HL-60 (cell line): ENCODE data around the gene TIGD4.

Experiments
- POLR2AphosphoS5 ChIP-seq: IDR thresholded peaks from 2 replicates; pipeline ENCODE4 v1.6.1; 2012; ENCODE audit warnings: low read depth
- TF ChIP-seq, protein P1 (sequence below): IDR thresholded peaks from one replicate; pipeline ENCODE4 v1.5.1; 2011; ENCODE audit warnings: low read length, control low read depth, inconsistent platforms; ENCODE audit not compliant: insufficient read depth

DNA sequence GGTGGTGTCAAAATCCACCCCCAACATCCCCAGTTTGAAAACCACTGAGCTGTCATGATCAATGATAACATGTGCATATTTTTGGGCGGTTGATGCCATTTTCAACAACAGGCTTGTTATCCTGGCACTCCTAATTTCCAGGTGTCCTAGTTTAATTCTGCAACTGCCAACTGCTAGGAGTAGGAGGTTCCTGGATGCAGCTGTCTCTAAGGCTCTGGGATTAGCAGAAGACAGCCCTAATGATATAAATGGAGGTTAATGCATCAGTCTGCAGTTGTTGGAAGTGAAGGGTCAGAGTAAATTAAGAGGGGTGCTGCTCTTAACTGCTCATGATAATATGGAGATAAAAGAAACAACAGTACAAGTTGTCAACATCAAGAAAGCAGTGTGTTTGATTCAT lies 24.0 kb upstream of the TIGD4 start:
- TF ChIP-seq POLR2AphosphoS5, result no peak
- TF ChIP-seq, protein P1, sequence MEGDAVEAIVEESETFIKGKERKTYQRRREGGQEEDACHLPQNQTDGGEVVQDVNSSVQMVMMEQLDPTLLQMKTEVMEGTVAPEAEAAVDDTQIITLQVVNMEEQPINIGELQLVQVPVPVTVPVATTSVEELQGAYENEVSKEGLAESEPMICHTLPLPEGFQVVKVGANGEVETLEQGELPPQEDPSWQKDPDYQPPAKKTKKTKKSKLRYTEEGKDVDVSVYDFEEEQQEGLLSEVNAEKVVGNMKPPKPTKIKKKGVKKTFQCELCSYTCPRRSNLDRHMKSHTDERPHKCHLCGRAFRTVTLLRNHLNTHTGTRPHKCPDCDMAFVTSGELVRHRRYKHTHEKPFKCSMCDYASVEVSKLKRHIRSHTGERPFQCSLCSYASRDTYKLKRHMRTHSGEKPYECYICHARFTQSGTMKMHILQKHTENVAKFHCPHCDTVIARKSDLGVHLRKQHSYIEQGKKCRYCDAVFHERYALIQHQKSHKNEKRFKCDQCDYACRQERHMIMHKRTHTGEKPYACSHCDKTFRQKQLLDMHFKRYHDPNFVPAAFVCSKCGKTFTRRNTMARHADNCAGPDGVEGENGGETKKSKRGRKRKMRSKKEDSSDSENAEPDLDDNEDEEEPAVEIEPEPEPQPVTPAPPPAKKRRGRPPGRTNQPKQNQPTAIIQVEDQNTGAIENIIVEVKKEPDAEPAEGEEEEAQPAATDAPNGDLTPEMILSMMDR, result no peak
